NCI-H1105 (cell line): Measurements from ENCODE around the gene ELAC1.
"Not testable (repeated sequence)": the region's sequence is repeated elsewhere in the genome, so short reads cannot be mapped to it uniquely, and the experiment has no call there.

Source experiments
- DNase-seq: peaks from one replicate; lab custom pipeline; 2025; lab: John Stamatoyannopoulos, UW

ELAC1 gene

GRCh38 chr18:50972404-50972803 is 4.6 kb downstream of the ELAC1 start:
- not testable (repeated sequence) for DNase-seq

- no peak for DNase-seq
These were observed 5.7 kb downstream of the ELAC1 start for GRCh38 chr18:50973367-50974126.

- no peak for DNase-seq
These were observed 9.4 kb downstream of the ELAC1 start for GRCh38 chr18:50977037-50977760.

GRCh38 chr18:50981381-50981780 is 13.5 kb downstream of the ELAC1 start:
- no peak for DNase-seq

- DNase-seq: no peak
These were observed 14.4 kb downstream of the ELAC1 start for GRCh38 chr18:50982086-50982801.

GRCh38 chr18:50982802-50983179 is 15.0 kb downstream of the ELAC1 start:
- DNase-seq: no peak

- DNase-seq: no peak
These were observed 18.7 kb downstream of the ELAC1 start for GRCh38 chr18:50986360-50987087.

- no peak for DNase-seq
These were observed 19.4 kb downstream of the ELAC1 start for GRCh38 chr18:50987261-50987660.

- no peak for DNase-seq
These were observed 21.9 kb downstream of the ELAC1 start for GRCh38 chr18:50989711-50990110.

GRCh38 chr18:50992351-50992762 is 24.5 kb downstream of the ELAC1 start:
- DNase-seq: no peak

GRCh38 chr18:50994031-50994430 is 26.2 kb downstream of the ELAC1 start:
- DNase-seq: no peak

GRCh38 chr18:51003174-51003573 is 35.3 kb downstream of the ELAC1 start:
- DNase-seq: not testable (repeated sequence)

GRCh38 chr18:51006061-51006818 is 38.4 kb downstream of the ELAC1 start:
- DNase-seq: no peak

- DNase-seq: no peak
These were observed 39.3 kb downstream of the ELAC1 start for GRCh38 chr18:51006948-51007789.

- no peak for DNase-seq
These were observed 39.9 kb downstream of the ELAC1 start for GRCh38 chr18:51007790-51008139.

GRCh38 chr18:51009072-51009471 is 41.2 kb downstream of the ELAC1 start:
- DNase-seq: no peak

- DNase-seq: no peak
These were observed 42.4 kb downstream of the ELAC1 start for GRCh38 chr18:51010218-51010617.

GRCh38 chr18:51011709-51012108 is 43.9 kb downstream of the ELAC1 start:
- DNase-seq: no peak

GRCh38 chr18:51012441-51012840 is 44.6 kb downstream of the ELAC1 start:
- no peak for DNase-seq

GRCh38 chr18:51013259-51013658 is 45.4 kb downstream of the ELAC1 start:
- DNase-seq: no peak
